Activated naive CD4-positive, alpha-beta T cell treated with anti-CD3 and anti-CD28 coated beads, Interleukin-2, amount 10 ng/mL, durations not matched to agents 7 days and 5 days (primary cell): ENCODE measurements around the gene TMEM106C.

Experiments used
- CTCF ChIA-PET: fragments of 350-600 bp; sonication (Branson Sonifier 250); formaldehyde crosslinking; loops from one replicate; lab custom pipeline; 2021; ENCODE audit warnings: antibody characterized with exemption; lab: Charles Lee
- DNase-seq: peaks from one replicate; pipeline ENCODE4 v3.0.0-alpha.2; 2020
- H3K27ac Mint-ChIP-seq: one replicate; pipeline ENCODE4 v1.8.0; 2021; ENCODE audit warnings: mild to moderate bottlenecking, moderate library complexity, mixed read lengths
- H3K27me3 Mint-ChIP-seq: one replicate; pipeline ENCODE4 v1.8.0; 2021; ENCODE audit warnings: mild to moderate bottlenecking, mixed read lengths
- H3K36me3 Mint-ChIP-seq: one replicate; pipeline ENCODE4 v1.8.0; 2021; ENCODE audit warnings: mixed read lengths
- H3K4me1 Mint-ChIP-seq: one replicate; pipeline ENCODE4 v1.8.0; 2021; ENCODE audit warnings: mixed read lengths
- H3K4me3 Mint-ChIP-seq: one replicate; pipeline ENCODE4 v1.8.0; 2021; ENCODE audit warnings: mild to moderate bottlenecking, moderate library complexity, mixed read lengths
- H3K9me3 Mint-ChIP-seq: one replicate; pipeline ENCODE4 v1.8.0; 2021; ENCODE audit warnings: mixed read lengths

The TMEM106C gene

GRCh38 chr12:47962198-47962597 lies 1.2 kb upstream of the TMEM106C start:
- H3K27me3 Mint-ChIP-seq, result peaks cover 57% of the 10 kb centered on the region
- CTCF ChIA-PET, result interaction anchor here (1.3 to 3.4 kb wide), 7 partner anchors 11 to 244 kb away, joined by 3 to 22 read pairs (median 5); partner anchors contain the start of gene VDR
- H3K27ac Mint-ChIP-seq, result no peak overlapping the region
- no peak for DNase-seq
- H3K9me3 Mint-ChIP-seq, result peaks cover 9% of the 10 kb centered on the region
- H3K4me1 Mint-ChIP-seq, result peaks cover 39% of the 10 kb centered on the region
- H3K4me3 Mint-ChIP-seq, result no peak overlapping the region
- peaks cover 34% of the 10 kb centered on the region for H3K36me3 Mint-ChIP-seq

DNA sequence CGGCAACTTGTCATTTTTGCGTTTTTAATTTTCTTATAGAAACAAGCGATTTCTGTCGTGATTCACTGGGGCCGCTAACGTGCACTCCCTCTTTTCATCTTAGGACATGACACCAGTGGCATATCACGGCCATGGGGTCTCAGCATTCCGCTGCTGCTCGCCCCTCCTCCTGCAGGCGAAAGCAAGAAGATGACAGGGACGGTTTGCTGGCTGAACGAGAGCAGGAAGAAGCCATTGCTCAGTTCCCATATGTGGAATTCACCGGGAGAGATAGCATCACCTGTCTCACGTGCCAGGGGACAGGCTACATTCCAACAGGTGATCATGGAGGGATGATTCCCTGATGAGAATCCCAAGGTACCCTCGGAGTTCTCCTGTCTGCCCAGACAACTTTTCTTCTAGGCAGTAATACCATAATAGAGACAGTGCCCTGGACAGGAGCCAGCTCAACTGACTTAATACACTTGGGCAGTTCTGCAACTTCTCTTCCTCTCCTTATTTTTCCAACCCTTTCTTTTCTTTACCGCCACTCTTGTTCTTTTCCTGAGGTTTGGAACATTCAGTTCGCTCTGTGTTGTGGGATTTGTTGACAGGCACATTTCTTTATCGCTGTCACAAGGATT lies 821 bp downstream of the TMEM106C start:
- peaks cover 6% of the 10 kb centered on the region for H3K9me3 Mint-ChIP-seq
- H3K4me3 Mint-ChIP-seq, result peak overlapping the region; percentile 98
- CTCF ChIA-PET, result interaction anchor here (0.7 to 3.4 kb wide), 11 partner anchors 11 to 654 kb away, joined by 3 to 22 read pairs (median 3); partner anchors contain the start of gene ENDOU
- H3K36me3 Mint-ChIP-seq, result peaks cover 48% of the 10 kb centered on the region
- H3K4me1 Mint-ChIP-seq, result peaks cover 40% of the 10 kb centered on the region
- no peak overlapping the region for H3K27ac Mint-ChIP-seq
- peak; percentile 31 for DNase-seq
- peaks cover 42% of the 10 kb centered on the region for H3K27me3 Mint-ChIP-seq

DNA sequence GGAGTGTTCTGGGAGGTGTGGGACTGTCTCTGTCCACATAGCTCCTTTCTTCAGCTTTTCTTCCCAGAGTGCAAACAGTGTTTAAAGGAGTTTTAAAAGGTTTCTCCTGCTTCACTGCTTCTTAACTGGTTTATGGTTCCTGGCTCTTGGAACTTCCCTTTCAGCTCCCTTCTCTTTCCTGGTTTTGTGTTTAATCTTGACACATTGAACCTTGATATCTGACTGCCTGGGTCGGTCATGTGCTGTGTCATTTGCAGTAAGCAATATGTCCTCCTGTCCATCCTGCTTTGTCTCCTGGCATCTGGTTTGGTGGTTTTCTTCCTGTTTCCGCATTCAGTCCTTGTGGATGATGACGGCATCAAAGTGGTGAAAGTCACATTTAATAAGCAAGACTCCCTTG lies 2.2 kb downstream of the TMEM106C start:
- CTCF ChIA-PET, result no interaction called here
- no peak overlapping the region for H3K27ac Mint-ChIP-seq

GRCh38 chr12:47967461-47968321 lies 4.3 kb downstream of the TMEM106C start:
- DNase-seq, result no peak
- H3K4me3 Mint-ChIP-seq, result no peak overlapping the region
- peaks cover 48% of the 10 kb centered on the region for H3K36me3 Mint-ChIP-seq
- peaks cover 8% of the 10 kb centered on the region for H3K27me3 Mint-ChIP-seq
- CTCF ChIA-PET, result interaction anchor here (0.6 kb wide), 1 partner anchor 190 kb away, joined by 3 read pairs; no protein-coding TSS in a partner anchor
- peaks cover 40% of the 10 kb centered on the region for H3K4me1 Mint-ChIP-seq
- H3K9me3 Mint-ChIP-seq, result no peaks in the 10 kb centered on the region
- no peak overlapping the region for H3K27ac Mint-ChIP-seq

More for the DNA sequence above, 2.2 kb downstream of the TMEM106C start:
- Mint-ChIP-seq H3K9me3 (no peaks in the 10 kb centered on the region), H3K4me1 (peaks cover 40% of the 10 kb centered on the region), H3K27me3 (peaks cover 29% of the 10 kb centered on the region), H3K4me3 (peak overlapping the region; percentile 98), H3K36me3 (peaks cover 48% of the 10 kb centered on the region)
- DNase-seq, result no peak

DNA sequence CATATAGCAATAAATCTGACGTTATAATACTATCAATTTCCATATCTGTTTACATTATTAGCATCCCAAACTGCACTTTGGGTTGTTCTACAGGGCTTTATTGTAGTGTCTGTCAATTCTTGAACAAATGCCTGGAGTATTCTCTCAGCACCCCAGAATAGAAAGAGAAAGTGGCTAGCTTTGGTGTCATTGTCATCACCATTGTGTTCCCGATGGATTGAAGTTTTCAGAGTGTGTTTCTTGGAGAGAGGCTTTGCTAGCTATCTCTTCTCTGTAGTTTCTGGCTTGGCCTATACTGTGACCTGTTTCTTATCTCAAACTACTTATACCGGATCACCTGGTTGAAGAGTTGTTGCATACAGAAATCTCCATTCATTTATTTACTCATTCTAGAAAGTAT lies 6.4 kb downstream of the TMEM106C start:
- no peak for DNase-seq
- CTCF ChIA-PET, result no interaction called here
- Mint-ChIP-seq H3K27ac (no peak overlapping the region), H3K27me3 (peaks cover 4% of the 10 kb centered on the region), H3K4me1 (peaks cover 20% of the 10 kb centered on the region), H3K4me3 (no peak overlapping the region), H3K36me3 (peaks cover 37% of the 10 kb centered on the region), H3K9me3 (no peaks in the 10 kb centered on the region)

DNA sequence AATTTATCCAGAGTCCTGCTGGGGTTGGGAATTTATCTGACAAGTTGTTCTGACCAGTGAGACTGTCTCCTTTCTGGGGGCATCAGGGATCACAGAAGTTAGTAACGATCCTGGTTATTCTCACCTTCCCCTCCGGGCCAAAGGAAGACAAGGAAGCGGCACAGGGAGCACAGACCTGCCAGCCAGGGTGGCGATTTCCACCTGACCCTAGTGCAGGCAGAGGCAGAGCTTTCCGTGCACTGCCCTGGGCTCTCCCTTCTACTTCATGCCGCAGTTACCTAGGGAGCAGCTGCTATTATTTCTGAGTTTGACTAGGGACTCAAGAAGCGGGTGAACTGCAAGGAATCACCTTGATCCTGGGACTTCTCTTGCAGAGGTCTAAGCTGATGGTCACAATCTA lies 7.4 kb downstream of the TMEM106C start:
- Mint-ChIP-seq H3K27ac (no peak overlapping the region), H3K9me3 (no peaks in the 10 kb centered on the region), H3K27me3 (peaks cover 12% of the 10 kb centered on the region), H3K4me3 (no peak overlapping the region), H3K36me3 (peaks cover 28% of the 10 kb centered on the region), H3K4me1 (peaks cover 10% of the 10 kb centered on the region)
- no peak for DNase-seq
- CTCF ChIA-PET, result no interaction called here

- no peaks in the 10 kb centered on the region for H3K4me1 Mint-ChIP-seq
- no peak overlapping the region for H3K27ac Mint-ChIP-seq
- H3K9me3 Mint-ChIP-seq, result no peaks in the 10 kb centered on the region
- peaks cover 27% of the 10 kb centered on the region for H3K27me3 Mint-ChIP-seq
- CTCF ChIA-PET, result no interaction called here
- peaks cover 10% of the 10 kb centered on the region for H3K36me3 Mint-ChIP-seq
- no peak for DNase-seq
- no peak overlapping the region for H3K4me3 Mint-ChIP-seq
These were observed 9.5 kb downstream of the TMEM106C start for GRCh38 chr12:47972895-47973294.

DNA sequence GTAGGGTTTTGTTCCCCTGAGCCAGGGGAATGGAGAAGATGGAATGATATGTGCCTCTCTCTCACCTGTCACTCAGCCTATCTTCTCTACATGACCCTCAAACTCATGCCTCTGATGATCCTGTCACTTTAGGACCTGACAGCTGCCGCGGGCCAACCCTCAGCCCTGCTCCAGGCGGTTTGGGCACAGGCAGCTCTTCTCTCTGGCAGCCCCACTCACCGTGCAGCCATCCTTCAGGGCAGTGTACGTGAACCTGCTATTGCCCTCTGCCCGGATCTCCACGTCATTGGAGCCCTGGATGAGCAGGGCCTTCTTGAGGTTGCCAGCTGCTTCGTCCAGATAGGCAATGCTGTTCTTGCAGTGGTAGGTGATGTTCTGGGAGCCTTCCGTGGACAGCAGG lies 10.5 kb downstream of the TMEM106C start:
- CTCF ChIA-PET, result interaction anchor here (1.0 to 1.6 kb wide), 2 partner anchors 11 to 90 kb away, joined by 3 to 4 read pairs; partner anchors contain the start of gene TMEM106C
- DNase-seq, result no peak
- Mint-ChIP-seq H3K9me3 (no peaks in the 10 kb centered on the region), H3K27me3 (peaks cover 37% of the 10 kb centered on the region), H3K36me3 (peaks cover 3% of the 10 kb centered on the region), H3K4me1 (no peaks in the 10 kb centered on the region), H3K27ac (no peak overlapping the region), H3K4me3 (no peak overlapping the region)

GRCh38 chr12:47975036-47975620 lies 11.7 kb downstream of the TMEM106C start:
- Mint-ChIP-seq H3K36me3 (no peaks in the 10 kb centered on the region), H3K4me3 (no peak overlapping the region), H3K27me3 (peaks cover 47% of the 10 kb centered on the region), H3K27ac (no peak overlapping the region), H3K4me1 (no peaks in the 10 kb centered on the region), H3K9me3 (no peaks in the 10 kb centered on the region)
- no peak for DNase-seq
- CTCF ChIA-PET, result interaction anchor here (1.2 to 1.6 kb wide), 2 partner anchors 12 to 17 kb away, joined by 3 to 4 read pairs; partner anchors contain the start of gene TMEM106C

DNA sequence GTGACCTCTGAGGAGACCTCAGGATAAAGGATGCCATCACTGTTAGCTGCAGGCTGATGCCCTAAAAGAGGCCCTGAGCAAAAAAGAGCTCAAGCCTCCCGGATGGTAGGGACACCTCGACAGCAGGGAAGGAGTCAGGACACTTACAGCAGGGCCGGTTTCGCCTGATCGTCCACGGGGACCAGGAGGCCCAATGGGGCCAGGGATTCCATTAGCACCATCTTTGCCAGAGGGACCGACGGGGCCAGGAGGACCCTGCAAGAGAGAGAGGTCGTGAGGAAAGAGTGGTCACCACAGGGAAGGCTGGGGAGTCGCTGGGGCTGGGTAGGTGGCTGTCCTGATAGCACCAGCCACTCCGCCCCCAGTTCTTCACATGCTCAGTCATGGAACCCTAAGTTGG lies 12.4 kb downstream of the TMEM106C start:
- H3K36me3 Mint-ChIP-seq, result no peaks in the 10 kb centered on the region
- H3K4me1 Mint-ChIP-seq, result no peaks in the 10 kb centered on the region
- DNase-seq, result no peak
- H3K27me3 Mint-ChIP-seq, result peaks cover 54% of the 10 kb centered on the region
- CTCF ChIA-PET, result interaction anchor here (1.2 to 2.0 kb wide), 2 partner anchors 13 to 16 kb away, joined by 3 to 5 read pairs; partner anchors contain the start of gene TMEM106C
- H3K9me3 Mint-ChIP-seq, result no peaks in the 10 kb centered on the region
- no peak overlapping the region for H3K4me3 Mint-ChIP-seq
- no peak overlapping the region for H3K27ac Mint-ChIP-seq

GRCh38 chr12:47977046-47977771 lies 13.8 kb downstream of the TMEM106C start:
- H3K36me3 Mint-ChIP-seq, result no peaks in the 10 kb centered on the region
- CTCF ChIA-PET, result interaction anchor here (2.0 kb wide), 1 partner anchor 14 kb away, joined by 5 read pairs; the partner anchor contains the start of gene TMEM106C
- H3K27ac Mint-ChIP-seq, result peak overlapping the region; percentile 65
- no peaks in the 10 kb centered on the region for H3K4me1 Mint-ChIP-seq
- H3K4me3 Mint-ChIP-seq, result no peak overlapping the region
- H3K27me3 Mint-ChIP-seq, result peaks cover 68% of the 10 kb centered on the region
- DNase-seq, result no peak
- no peaks in the 10 kb centered on the region for H3K9me3 Mint-ChIP-seq

GRCh38 chr12:47977772-47978597 lies 14.6 kb downstream of the TMEM106C start:
- H3K9me3 Mint-ChIP-seq, result no peaks in the 10 kb centered on the region
- no peaks in the 10 kb centered on the region for H3K4me1 Mint-ChIP-seq
- H3K4me3 Mint-ChIP-seq, result no peak overlapping the region
- no peak for DNase-seq
- CTCF ChIA-PET, result interaction anchor here (2.0 kb wide), 1 partner anchor 15 kb away, joined by 5 read pairs; the partner anchor contains the start of gene TMEM106C
- peaks cover 76% of the 10 kb centered on the region for H3K27me3 Mint-ChIP-seq
- no peaks in the 10 kb centered on the region for H3K36me3 Mint-ChIP-seq
- H3K27ac Mint-ChIP-seq, result peak overlapping the region; percentile 65

DNA sequence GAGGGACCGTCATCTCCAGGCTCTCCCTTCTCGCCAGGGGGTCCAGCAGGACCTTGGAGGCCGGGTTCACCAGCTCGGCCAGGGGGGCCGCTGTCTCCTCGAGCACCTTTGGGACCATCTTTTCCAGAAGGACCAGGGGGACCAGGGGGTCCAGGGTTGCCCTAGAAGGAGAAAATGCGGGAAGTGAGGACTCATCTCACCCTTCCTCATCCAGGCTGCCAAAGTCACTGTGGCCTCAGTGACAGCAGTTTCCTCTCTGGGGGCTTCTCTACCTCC lies 15.1 kb downstream of the TMEM106C start:
- CTCF ChIA-PET, result no interaction called here

More for the DNA sequence above, 15.1 kb downstream of the TMEM106C start:
- H3K4me1 Mint-ChIP-seq, result no peaks in the 10 kb centered on the region
- no peaks in the 10 kb centered on the region for H3K36me3 Mint-ChIP-seq
- peaks cover 81% of the 10 kb centered on the region for H3K27me3 Mint-ChIP-seq
- no peak for DNase-seq
- no peak overlapping the region for H3K4me3 Mint-ChIP-seq
- H3K27ac Mint-ChIP-seq, result no peak overlapping the region
- H3K9me3 Mint-ChIP-seq, result no peaks in the 10 kb centered on the region
